GM12878 (cell line): Measurements from ENCODE around the gene CAMK4. TPM values are rescaled to one million over a fixed set of nuclear protein-coding genes. Genes with fewer than 3 reads are reported as not detected.
A peak's percentile ranks its signal among the peaks of the same experiment; 100 is the strongest.

Experiments used
- ATAC-seq: fragments of 200-7000 bp; cut with Tn5 transposase; 3 replicates; pipeline ENCODE4 v1.9.1; 2020; ENCODE audit warnings: mild to moderate bottlenecking, moderate library complexity
- BruUV-seq: library from RNA; stranded (reverse); fragments of 400-500 nt; replicated peaks from 2 replicates; lab custom pipeline; 2021; lab: Mats Ljungman, UMichigan
- CTCF ChIA-PET: fragments of 300-600 bp; sonication (Branson Sonifier 250); formaldehyde crosslinking; extraction: SDS; loops from one replicate; lab custom pipeline; 2021; ENCODE audit warnings: inconsistent platforms; lab: Yijun Ruan, JAX
- POLR2A ChIA-PET: fragments of 350-600 bp; formaldehyde crosslinking; extraction: SDS; loops from one replicate; lab custom pipeline; 2021; ENCODE audit warnings: inconsistent platforms; lab: Charles Lee
- RAD21 ChIA-PET: fragments of 300-600 bp; sonication (Branson Sonifier 250); formaldehyde crosslinking; loops from one replicate; lab custom pipeline; 2023; ENCODE audit warnings: antibody characterized with exemption; ENCODE audit not compliant: unreplicated experiment; lab: Charles Lee
- SMC1A ChIA-PET: fragments of 300-600 bp; sonication (Branson Sonifier 250); formaldehyde crosslinking; loops from one replicate; lab custom pipeline; 2023; ENCODE audit not compliant: unreplicated experiment, uncharacterized antibody; lab: Charles Lee
- DNase-seq: peaks from one replicate; pipeline ENCODE4 v3.0.0-alpha.2; 2011; ENCODE audit warnings: low read depth, low spot score
- FAIRE-seq: peaks from 3 replicates; lab custom pipeline; 2011; peaks lifted over from hg19 to GRCh38; lab: Jason Lieb, UNC
- H2AFZ ChIP-seq: 2 replicates; pipeline ENCODE4 v1.6.0; 2011; ENCODE audit warnings: low read depth, low read length, control low read depth; ENCODE audit not compliant: control insufficient read depth
- H3K27ac ChIP-seq: 2 replicates; pipeline ENCODE4 v1.5.1; 2011; ENCODE audit warnings: control low read depth; ENCODE audit not compliant: control insufficient read depth, insufficient read depth
- H3K27me3 ChIP-seq, 2 experiments: replicated peaks in 1 of 2; 2 replicates each; pipeline versions ENCODE4 v1.6.0 to v1.6.1; 2011; ENCODE audit warnings: low read length in 1 of 2; ENCODE audit not compliant: control insufficient read depth in 2 of 2, insufficient read depth in 2 of 2
- H3K36me3 ChIP-seq, 2 experiments: 2 replicates each; pipeline ENCODE4 v1.5.1; 2011; ENCODE audit warnings: low read length in 1 of 2; ENCODE audit not compliant: control insufficient read depth in 2 of 2, insufficient read depth in 2 of 2
- H3K4me1 ChIP-seq: 2 replicates; pipeline ENCODE4 v1.6.1; 2011; ENCODE audit warnings: mild to moderate bottlenecking, low read length, moderate library complexity, mixed read lengths; ENCODE audit not compliant: control insufficient read depth, insufficient read depth
- H3K4me2 ChIP-seq: 2 replicates; pipeline ENCODE4 v1.6.0; 2011; ENCODE audit warnings: control low read depth; ENCODE audit not compliant: control insufficient read depth, insufficient read depth
- H3K4me3 ChIP-seq: fragments of 200-600 bp; sonication (generic); 2 replicates; pipeline ENCODE4 v1.5.1; 2016
- H3K79me2 ChIP-seq: 2 replicates; pipeline ENCODE4 v1.6.0; 2011; ENCODE audit warnings: low read length; ENCODE audit not compliant: control insufficient read depth, insufficient read depth
- H3K9ac ChIP-seq: 2 replicates; pipeline ENCODE4 v1.8.0; 2011; ENCODE audit warnings: low read length, control low read depth, mixed read lengths; ENCODE audit not compliant: control insufficient read depth, insufficient read depth
- H3K9me3 ChIP-seq: replicated peaks from 3 replicates; pipeline ENCODE4 v1.5.1; 2011; ENCODE audit warnings: mild to moderate bottlenecking, low read length; ENCODE audit not compliant: control insufficient read depth, insufficient read depth
- H4K20me1 ChIP-seq: 2 replicates; pipeline ENCODE4 v1.6.0; 2011; ENCODE audit not compliant: control insufficient read depth, insufficient read depth
- CEBPB ChIP-seq, 2 experiments: fragments of 150-350 bp in 1 of 2; IDR thresholded peaks; 2 replicates each; pipeline ENCODE4 v1.6.1; 2012 to 2014; ENCODE audit warnings: low read depth in 2 of 2, low read length in 2 of 2, borderline replicate concordance in 1 of 2, inconsistent platforms in 1 of 2
- FOXM1 ChIP-seq: IDR thresholded peaks from 2 replicates; pipeline ENCODE4 v1.6.1; 2012; ENCODE audit warnings: low read depth, mild to moderate bottlenecking, inconsistent platforms, low read length, moderate library complexity
- IKZF1 ChIP-seq: fragments of 450-650 bp; conservative IDR thresholded peaks from 2 replicates; pipeline ENCODE4 v1.6.1; 2017; ENCODE audit warnings: antibody characterized with exemption, mild to moderate bottlenecking
- MTA2 ChIP-seq: fragments of 450-650 bp; IDR thresholded peaks from 2 replicates; pipeline ENCODE4 v1.6.1; 2016; ENCODE audit warnings: low read depth, mild to moderate bottlenecking, moderate library complexity
- MXI1 ChIP-seq: fragments of 150-350 bp; IDR thresholded peaks from 2 replicates; pipeline ENCODE4 v1.6.1; 2011; ENCODE audit warnings: low read depth, mild to moderate bottlenecking, inconsistent platforms, low read length, improper control_type of control experiment
- NFIC ChIP-seq: IDR thresholded peaks from 2 replicates; pipeline ENCODE4 v1.6.1; 2012; ENCODE audit warnings: low read depth, mild to moderate bottlenecking, inconsistent platforms, low read length, moderate library complexity
- SRF ChIP-seq, 2 experiments: IDR thresholded peaks; 2 replicates each; pipeline ENCODE4 v1.6.1; 2011; ENCODE audit warnings: low read depth in 2 of 2, low read length in 2 of 2, mild to moderate bottlenecking in 1 of 2, moderate library complexity in 1 of 2
- TCF7 ChIP-seq: IDR thresholded peaks from 2 replicates; pipeline ENCODE4 v1.6.1; 2014; ENCODE audit warnings: antibody characterized with exemption, borderline replicate concordance
- ZNF24 ChIP-seq: fragments of 450-650 bp; IDR thresholded peaks from 2 replicates; pipeline ENCODE4 v1.6.1; 2017; ENCODE audit warnings: antibody characterized with exemption, mild to moderate bottlenecking
- WGBS: methylation state at CpG from one replicate; pipeline ENCODE4 v1.1.6; 2016; ENCODE audit warnings: low lambda C conversion rate; ENCODE audit not compliant: insufficient replicate concordance, insufficient coverage; ENCODE audit errors: missing lambda C conversion rate; 5-methylcytosine and 5-hydroxymethylcytosine counted together
- in situ Hi-C: fragments of 300-500 bp; cut with MboI; formaldehyde crosslinking; loops from 9 replicates; pipeline ENCODE4 v1.14.3; 2018; ENCODE audit warnings: mixed read lengths
- intact Hi-C: fragments of 100-400 bp; cut with micrococcal nuclease; formaldehyde crosslinking; loops from one replicate; pipeline ENCODE4 v1.14.2; 2022; ENCODE audit not compliant: unreplicated experiment
- polyA plus RNA-seq, 11 experiments: library from polyadenylated mRNA; depleted of rRNA in 4 of 11; unstranded in 6 of 11; stranded (reverse) in 5 of 11; fragments of >200 nt; fragmentation: Nextera tagmentation in 4 of 11; fragmentation: Illumina TruSeq in 1 of 11; extraction: Ambion mirVana in 4 of 11; extraction: Trizol in 1 of 11; gene quantifications; 1 replicate in 1 of 11; 2 replicates in 10 of 11; pipeline versions ENCODE4 v1.2.1 to v1.2.3, GENCODE V29; 2011 to 2016; ENCODE audit warnings: inconsistent platforms in 2 of 11, missing spikeins in 2 of 11, low read depth in 1 of 11
- total RNA-seq, 4 experiments: library from RNA; depleted of rRNA in 3 of 4; stranded (reverse); fragments of >200 nt in 3 of 4; fragmentation: Illumina TruSeq in 1 of 4; extraction: Trizol in 1 of 4; gene quantifications; 2 replicates each; pipeline versions ENCODE4 v1.2.1 to v1.2.3, GENCODE V29; 2013 to 2021
- TF ChIP-seq, protein P1 (sequence below): IDR thresholded peaks from 2 replicates; pipeline ENCODE4 v1.6.1; 2012; ENCODE audit warnings: low read length, inconsistent platforms
- TF ChIP-seq, protein P2 (sequence below): IDR thresholded peaks from 2 replicates; pipeline ENCODE4 v1.6.1; 2012; ENCODE audit warnings: low read depth, low read length, improper control_type of control experiment
- TF ChIP-seq, protein P3 (sequence below): fragments of 450-650 bp; conservative IDR thresholded peaks from 2 replicates; pipeline ENCODE4 v1.6.1; 2017; ENCODE audit warnings: mild to moderate bottlenecking, moderate library complexity
- TF ChIP-seq, protein P4 (sequence below): fragments of 450-650 bp; IDR thresholded peaks from 2 replicates; pipeline ENCODE4 v1.6.1; 2017; ENCODE audit warnings: low read depth, mild to moderate bottlenecking, moderate library complexity

CAMK4 gene
- total and polyA plus RNA-seq, 10 of the 15 experiments (the other 5 are each of a cell fraction or from before 2014, with no cell fraction given): 13.3 to 51.9 (median 35.3) TPM

DNA sequence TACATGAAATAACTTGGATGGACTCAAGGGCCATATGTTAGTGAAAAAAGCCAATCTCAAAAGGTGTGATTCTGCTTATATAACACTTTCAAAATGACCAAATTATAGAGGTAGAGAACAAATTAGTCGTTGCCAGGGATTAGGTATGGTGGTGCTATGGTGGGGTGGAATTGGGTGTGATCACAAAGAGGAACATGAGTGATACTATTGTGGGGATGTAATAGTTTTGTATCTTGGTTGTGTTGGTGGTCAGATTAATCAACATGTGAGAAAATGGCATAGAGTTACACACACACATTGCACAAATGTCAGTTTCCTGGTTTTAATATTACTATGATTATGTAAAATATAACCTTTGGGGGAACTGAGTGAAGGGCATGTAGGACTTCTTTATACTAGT lies 31.9 kb downstream of the CAMK4 start:
- CTCF ChIA-PET: interaction anchor here (1.0 to 14.9 kb wide), 7 partner anchors 9 to 108 kb away, joined by 3 to 263 read pairs (median 10); partner anchors contain the start of gene CAMK4
- ATAC-seq (peak; percentile 44), FAIRE-seq (no peak), DNase-seq (no peak)
- H3K9me3 ChIP-seq: peaks cover 12% of the 10 kb centered on the region
- intact Hi-C loops: no loop called here
- peak overlapping the region; percentile 83 for H3K27ac ChIP-seq
- no peaks in the 10 kb centered on the region; a peak in 1 of 4 replicates for H3K36me3 ChIP-seq
- H3K4me3 ChIP-seq: no peak overlapping the region
- POLR2A ChIA-PET: interaction anchor here (0.5 to 11.5 kb wide), 3 partner anchors 15 to 29 kb away, joined by 4 to 172 read pairs (median 61); partner anchors contain the start of gene CAMK4
- H3K79me2 ChIP-seq: peaks cover 63% of the 10 kb centered on the region
- H3K4me1 ChIP-seq: peaks cover 39% of the 10 kb centered on the region
- SMC1A ChIA-PET: interaction anchor here (0.6 to 16.2 kb wide), 9 partner anchors 9 to 98 kb away, joined by 3 to 608 read pairs (median 6); partner anchors contain the start of gene CAMK4
- no peaks in the 10 kb centered on the region for H4K20me1 ChIP-seq
- 4% methylated on average over 1 of the region's 1 CpG for WGBS
- no peak overlapping the region for H2AFZ ChIP-seq
- no peak overlapping the region; the same call in 1 of the 2 replicates for H3K9ac ChIP-seq
- in situ Hi-C loops: no loop called here
- RAD21 ChIA-PET: interaction anchor here (0.9 to 15.0 kb wide), 3 partner anchors 9 to 25 kb away, joined by 3 to 443 read pairs (median 5); partner anchors contain the start of gene CAMK4
- peak overlapping the region; percentile 94 for H3K4me2 ChIP-seq
- no TSS peak for BruUV-seq
- no peaks in the 10 kb centered on the region for H3K27me3 ChIP-seq
- no peak for TF ChIP-seq TCF7
- TF ChIP-seq CEBPB (IDR thresholded peaks at IDR 0.05; ENCODE audit: borderline replicate concordance in 1 of 2, low read depth in 2 of 2, low read length in 2 of 2): no peak
- TF ChIP-seq FOXM1: no peak
- TF ChIP-seq SRF (IDR thresholded peaks at IDR 0.05; ENCODE audit: low read depth in 2 of 2, low read length in 2 of 2): no peak
- TF ChIP-seq, protein P1, sequence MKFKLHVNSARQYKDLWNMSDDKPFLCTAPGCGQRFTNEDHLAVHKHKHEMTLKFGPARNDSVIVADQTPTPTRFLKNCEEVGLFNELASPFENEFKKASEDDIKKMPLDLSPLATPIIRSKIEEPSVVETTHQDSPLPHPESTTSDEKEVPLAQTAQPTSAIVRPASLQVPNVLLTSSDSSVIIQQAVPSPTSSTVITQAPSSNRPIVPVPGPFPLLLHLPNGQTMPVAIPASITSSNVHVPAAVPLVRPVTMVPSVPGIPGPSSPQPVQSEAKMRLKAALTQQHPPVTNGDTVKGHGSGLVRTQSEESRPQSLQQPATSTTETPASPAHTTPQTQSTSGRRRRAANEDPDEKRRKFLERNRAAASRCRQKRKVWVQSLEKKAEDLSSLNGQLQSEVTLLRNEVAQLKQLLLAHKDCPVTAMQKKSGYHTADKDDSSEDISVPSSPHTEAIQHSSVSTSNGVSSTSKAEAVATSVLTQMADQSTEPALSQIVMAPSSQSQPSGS: 0 out of 2 replicates have a peak, but pooled peaks have one; percentile 19
- TF ChIP-seq NFIC: peak; percentile 28; the same call in 1 of the 2 replicates
- TF ChIP-seq IKZF1: no peak
- no peak for TF ChIP-seq MXI1
- TF ChIP-seq MTA2: peak; percentile 63; the same call in 1 of the 2 replicates
- TF ChIP-seq, protein P2, sequence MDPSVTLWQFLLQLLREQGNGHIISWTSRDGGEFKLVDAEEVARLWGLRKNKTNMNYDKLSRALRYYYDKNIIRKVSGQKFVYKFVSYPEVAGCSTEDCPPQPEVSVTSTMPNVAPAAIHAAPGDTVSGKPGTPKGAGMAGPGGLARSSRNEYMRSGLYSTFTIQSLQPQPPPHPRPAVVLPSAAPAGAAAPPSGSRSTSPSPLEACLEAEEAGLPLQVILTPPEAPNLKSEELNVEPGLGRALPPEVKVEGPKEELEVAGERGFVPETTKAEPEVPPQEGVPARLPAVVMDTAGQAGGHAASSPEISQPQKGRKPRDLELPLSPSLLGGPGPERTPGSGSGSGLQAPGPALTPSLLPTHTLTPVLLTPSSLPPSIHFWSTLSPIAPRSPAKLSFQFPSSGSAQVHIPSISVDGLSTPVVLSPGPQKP: no peak
- TF ChIP-seq, protein P3, sequence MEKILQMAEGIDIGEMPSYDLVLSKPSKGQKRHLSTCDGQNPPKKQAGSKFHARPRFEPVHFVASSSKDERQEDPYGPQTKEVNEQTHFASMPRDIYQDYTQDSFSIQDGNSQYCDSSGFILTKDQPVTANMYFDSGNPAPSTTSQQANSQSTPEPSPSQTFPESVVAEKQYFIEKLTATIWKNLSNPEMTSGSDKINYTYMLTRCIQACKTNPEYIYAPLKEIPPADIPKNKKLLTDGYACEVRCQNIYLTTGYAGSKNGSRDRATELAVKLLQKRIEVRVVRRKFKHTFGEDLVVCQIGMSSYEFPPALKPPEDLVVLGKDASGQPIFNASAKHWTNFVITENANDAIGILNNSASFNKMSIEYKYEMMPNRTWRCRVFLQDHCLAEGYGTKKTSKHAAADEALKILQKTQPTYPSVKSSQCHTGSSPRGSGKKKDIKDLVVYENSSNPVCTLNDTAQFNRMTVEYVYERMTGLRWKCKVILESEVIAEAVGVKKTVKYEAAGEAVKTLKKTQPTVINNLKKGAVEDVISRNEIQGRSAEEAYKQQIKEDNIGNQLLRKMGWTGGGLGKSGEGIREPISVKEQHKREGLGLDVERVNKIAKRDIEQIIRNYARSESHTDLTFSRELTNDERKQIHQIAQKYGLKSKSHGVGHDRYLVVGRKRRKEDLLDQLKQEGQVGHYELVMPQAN: no peak
- TF ChIP-seq ZNF24: no peak
- TF ChIP-seq, protein P4, sequence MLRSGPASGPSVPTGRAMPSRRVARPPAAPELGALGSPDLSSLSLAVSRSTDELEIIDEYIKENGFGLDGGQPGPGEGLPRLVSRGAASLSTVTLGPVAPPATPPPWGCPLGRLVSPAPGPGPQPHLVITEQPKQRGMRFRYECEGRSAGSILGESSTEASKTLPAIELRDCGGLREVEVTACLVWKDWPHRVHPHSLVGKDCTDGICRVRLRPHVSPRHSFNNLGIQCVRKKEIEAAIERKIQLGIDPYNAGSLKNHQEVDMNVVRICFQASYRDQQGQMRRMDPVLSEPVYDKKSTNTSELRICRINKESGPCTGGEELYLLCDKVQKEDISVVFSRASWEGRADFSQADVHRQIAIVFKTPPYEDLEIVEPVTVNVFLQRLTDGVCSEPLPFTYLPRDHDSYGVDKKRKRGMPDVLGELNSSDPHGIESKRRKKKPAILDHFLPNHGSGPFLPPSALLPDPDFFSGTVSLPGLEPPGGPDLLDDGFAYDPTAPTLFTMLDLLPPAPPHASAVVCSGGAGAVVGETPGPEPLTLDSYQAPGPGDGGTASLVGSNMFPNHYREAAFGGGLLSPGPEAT: no peak
